ENCODE data around the gene ZNF462.

Gene ZNF462

GRCh38 chr9:107049046-107049802, 186.3 kb downstream of the ZNF462 start:
- peak; percentile 3 for DNase-seq (ENCODE audit: low read depth)
- TF ChIP-seq, protein P1, sequence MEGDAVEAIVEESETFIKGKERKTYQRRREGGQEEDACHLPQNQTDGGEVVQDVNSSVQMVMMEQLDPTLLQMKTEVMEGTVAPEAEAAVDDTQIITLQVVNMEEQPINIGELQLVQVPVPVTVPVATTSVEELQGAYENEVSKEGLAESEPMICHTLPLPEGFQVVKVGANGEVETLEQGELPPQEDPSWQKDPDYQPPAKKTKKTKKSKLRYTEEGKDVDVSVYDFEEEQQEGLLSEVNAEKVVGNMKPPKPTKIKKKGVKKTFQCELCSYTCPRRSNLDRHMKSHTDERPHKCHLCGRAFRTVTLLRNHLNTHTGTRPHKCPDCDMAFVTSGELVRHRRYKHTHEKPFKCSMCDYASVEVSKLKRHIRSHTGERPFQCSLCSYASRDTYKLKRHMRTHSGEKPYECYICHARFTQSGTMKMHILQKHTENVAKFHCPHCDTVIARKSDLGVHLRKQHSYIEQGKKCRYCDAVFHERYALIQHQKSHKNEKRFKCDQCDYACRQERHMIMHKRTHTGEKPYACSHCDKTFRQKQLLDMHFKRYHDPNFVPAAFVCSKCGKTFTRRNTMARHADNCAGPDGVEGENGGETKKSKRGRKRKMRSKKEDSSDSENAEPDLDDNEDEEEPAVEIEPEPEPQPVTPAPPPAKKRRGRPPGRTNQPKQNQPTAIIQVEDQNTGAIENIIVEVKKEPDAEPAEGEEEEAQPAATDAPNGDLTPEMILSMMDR (IDR thresholded peaks at IDR 0.05; ENCODE audit: low read length, missing control alignments) = no peak
- no peak overlapping the region for H3K4me3 ChIP-seq (replicated peaks; ENCODE audit: low read depth, low read length)

DNA sequence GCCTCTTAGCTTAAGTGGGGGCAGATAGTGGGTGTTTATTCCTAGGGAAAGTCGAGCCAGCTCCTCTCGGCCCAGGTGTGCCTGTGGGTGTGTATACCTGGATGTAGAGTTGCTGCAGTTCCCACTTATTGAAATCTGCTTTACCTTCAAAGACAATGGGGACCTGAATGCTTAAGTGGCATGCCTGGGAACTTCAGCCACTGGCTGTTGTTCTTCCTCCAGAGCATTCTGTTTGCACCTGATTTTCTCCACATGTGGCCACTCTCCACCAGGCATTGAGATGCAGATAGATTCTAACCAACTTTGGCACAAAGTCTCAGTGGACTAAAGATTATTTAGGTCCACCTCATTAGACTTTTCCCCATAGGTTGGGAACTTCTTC, 186.8 kb downstream of the ZNF462 start:
- H3K4me3 ChIP-seq (replicated peaks; ENCODE audit: low read depth, low read length) = no peak overlapping the region
- TF ChIP-seq, protein P1 (IDR thresholded peaks at IDR 0.05; ENCODE audit: low read length, missing control alignments) = no peak
- DNase-seq (ENCODE audit: low read depth) = no peak

DNA sequence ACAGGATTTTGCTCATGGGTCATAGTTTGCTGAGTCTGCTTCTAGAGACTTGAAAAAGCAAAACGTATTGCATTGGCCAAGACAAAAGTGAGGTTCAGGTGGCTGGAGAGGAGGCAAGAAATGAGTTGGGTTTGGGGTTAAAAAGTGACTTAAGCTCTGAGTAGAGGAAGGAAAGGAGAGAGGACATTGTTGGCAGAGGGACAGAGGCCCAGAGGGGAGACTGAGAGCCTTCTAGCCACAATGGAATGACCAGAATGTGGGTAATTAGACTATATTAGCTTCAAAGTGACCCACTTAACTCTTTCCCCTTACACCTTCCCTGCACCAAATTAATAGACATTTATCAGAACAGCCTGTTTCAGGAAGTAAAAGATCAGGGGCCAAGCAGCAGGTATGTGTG, 188.4 kb downstream of the ZNF462 start:
- DNase-seq (ENCODE audit: low read depth) = no peak
- H3K4me3 ChIP-seq (replicated peaks; ENCODE audit: low read depth, low read length) = no peak overlapping the region
- TF ChIP-seq, protein P1 (IDR thresholded peaks at IDR 0.05; ENCODE audit: low read length, missing control alignments) = no peak

GRCh38 chr9:107054146-107054545, 191.2 kb downstream of the ZNF462 start:
- no peak overlapping the region for H3K4me3 ChIP-seq (replicated peaks; ENCODE audit: low read depth, low read length)
- no peak for DNase-seq (ENCODE audit: low read depth)
- TF ChIP-seq, protein P1 (IDR thresholded peaks at IDR 0.05; ENCODE audit: low read length, missing control alignments) = no peak

DNA sequence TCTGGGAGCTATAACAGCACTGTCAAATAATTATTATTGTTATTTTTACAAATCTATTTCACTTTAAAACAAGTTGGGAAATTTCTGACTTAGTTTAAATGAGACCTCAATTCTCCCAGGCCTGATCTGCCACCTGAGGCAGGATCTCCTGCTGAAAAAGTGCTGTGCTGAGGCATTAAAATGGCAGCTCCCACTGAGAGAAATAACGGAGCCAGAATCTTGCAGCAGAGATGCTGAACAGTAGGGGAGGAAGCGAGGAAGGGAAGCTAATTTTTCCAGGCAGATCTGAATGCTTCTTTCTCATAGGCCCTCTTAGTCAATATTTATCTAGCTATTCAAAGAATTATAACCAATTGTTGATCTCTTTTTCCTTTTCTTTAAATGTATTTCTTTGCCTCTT, 196.3 kb downstream of the ZNF462 start:
- DNase-seq (ENCODE audit: low read depth) = no peak
- no peak overlapping the region for H3K4me3 ChIP-seq (replicated peaks; ENCODE audit: low read depth, low read length)
- TF ChIP-seq, protein P1 (IDR thresholded peaks at IDR 0.05; ENCODE audit: low read length, missing control alignments) = no peak

DNA sequence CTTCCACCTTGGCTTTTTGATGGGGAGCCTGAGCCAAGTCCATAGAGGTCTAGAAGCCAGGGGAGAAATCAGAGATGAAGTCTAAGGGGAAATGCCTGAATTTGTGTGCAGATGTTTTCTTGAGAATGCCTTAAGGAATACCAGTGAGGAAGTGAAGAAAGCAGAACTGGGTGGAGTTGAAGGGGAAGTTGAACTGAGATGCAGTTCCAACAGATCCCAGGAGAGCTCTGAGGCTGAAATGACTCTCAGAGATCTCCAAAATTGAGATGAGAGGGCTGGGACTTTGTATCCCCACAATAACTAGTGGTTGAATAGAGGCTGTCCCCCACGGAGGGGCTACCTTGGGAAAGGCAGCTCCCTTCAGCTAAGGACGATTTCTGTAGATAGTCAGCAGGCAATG, 197.1 kb downstream of the ZNF462 start:
- no peak overlapping the region for H3K4me3 ChIP-seq (replicated peaks; ENCODE audit: low read depth, low read length)
- DNase-seq (ENCODE audit: low read depth) = no peak
- TF ChIP-seq, protein P1 (IDR thresholded peaks at IDR 0.05; ENCODE audit: low read length, missing control alignments) = no peak
